ENCODE measurements around the gene ADARB1. TPM values are rescaled to one million over a fixed set of nuclear protein-coding genes. Genes with fewer than 3 reads are reported as not detected.
A peak's percentile ranks its signal among the peaks of the same experiment; 100 is the strongest.
"Not testable (repeated sequence)": the region's sequence is repeated elsewhere in the genome, so short reads cannot be mapped to it uniquely, and the experiment has no call there.

The ADARB1 gene
- total RNA-seq, 1 experiment from 2014 or later: 31.9 TPM

GRCh38 chr21:45138199-45139002, 64.0 kb downstream of the ADARB1 start:
- TF ChIP-seq CTCF (conservative IDR thresholded peaks at IDR 0.05; ENCODE audit: low read depth, low read length) (peak; percentile 88), EZH2 (IDR thresholded peaks at IDR 0.05; ENCODE audit: borderline replicate concordance, low read depth, low read length, poor library complexity, severe bottlenecking) (no peak)
- no peak overlapping the region for H3K4me3 ChIP-seq (ENCODE audit: low read depth, low read length, poor library complexity, severe bottlenecking)
- no TSS peak for BruUV-seq (replicated peaks)
- intact Hi-C loops (cut with micrococcal nuclease; ENCODE audit: unreplicated experiment): loop anchor here (5.0 kb wide), 2 partner anchors 191 to 246 kb away; no protein-coding TSS in a partner anchor
- no peak overlapping the region for H3K27ac ChIP-seq (ENCODE audit: low read depth, low read length, poor library complexity, severe bottlenecking)
- CTCF ChIA-PET: interaction anchor here (0.5 to 3.3 kb wide), 17 partner anchors 9 to 796 kb away, joined by 3 to 25 read pairs (median 4); partner anchors contain the start of gene SUMO3
- H3K27me3 ChIP-seq (replicated peaks; ENCODE audit: insufficient read depth, low read depth, low read length, poor library complexity): no peaks in the 10 kb centered on the region
- H3K36me3 ChIP-seq (ENCODE audit: insufficient read depth, low read length, poor library complexity, severe bottlenecking): no peaks in the 10 kb centered on the region
- POLR2A ChIA-PET (ENCODE audit: low non-redundant PET): no interaction called here
- H3K4me1 ChIP-seq (ENCODE audit: insufficient read depth, low read length, poor library complexity, severe bottlenecking): peaks cover 17% of the 10 kb centered on the region
- peak; percentile 86 for DNase-seq (ENCODE audit: low spot score)
- no peaks in the 10 kb centered on the region for H3K9me3 ChIP-seq (ENCODE audit: low read depth, low read length, poor library complexity, severe bottlenecking)

GRCh38 chr21:45139003-45139360, 64.6 kb downstream of the ADARB1 start:
- POLR2A ChIA-PET (ENCODE audit: low non-redundant PET): not testable (repeated sequence)
- intact Hi-C loops (cut with micrococcal nuclease; ENCODE audit: unreplicated experiment): loop anchor here (5.0 kb wide), 2 partner anchors 192 to 247 kb away; no protein-coding TSS in a partner anchor

GRCh38 chr21:45139473-45139872, 65.1 kb downstream of the ADARB1 start:
- TF ChIP-seq EZH2 (IDR thresholded peaks at IDR 0.05; ENCODE audit: borderline replicate concordance, low read depth, low read length, poor library complexity, severe bottlenecking) (no peak), CTCF (conservative IDR thresholded peaks at IDR 0.05; ENCODE audit: low read depth, low read length) (no peak)
- H3K27ac ChIP-seq (ENCODE audit: low read depth, low read length, poor library complexity, severe bottlenecking): no peak overlapping the region
- H3K9me3 ChIP-seq (ENCODE audit: low read depth, low read length, poor library complexity, severe bottlenecking): no peaks in the 10 kb centered on the region
- H3K4me3 ChIP-seq (ENCODE audit: low read depth, low read length, poor library complexity, severe bottlenecking): no peak overlapping the region
- BruUV-seq (replicated peaks): no TSS peak
- DNase-seq (ENCODE audit: low spot score): no peak
- H3K27me3 ChIP-seq (replicated peaks; ENCODE audit: insufficient read depth, low read depth, low read length, poor library complexity): no peaks in the 10 kb centered on the region
- intact Hi-C loops (cut with micrococcal nuclease; ENCODE audit: unreplicated experiment): loop anchor here (5.0 kb wide), 2 partner anchors 192 to 247 kb away; no protein-coding TSS in a partner anchor
- H3K36me3 ChIP-seq (ENCODE audit: insufficient read depth, low read length, poor library complexity, severe bottlenecking): no peaks in the 10 kb centered on the region
- ChIA-PET POLR2A (ENCODE audit: low non-redundant PET) (no interaction called here), CTCF (interaction anchor here (0.7 to 3.3 kb wide), 7 partner anchors 9 to 672 kb away, joined by 3 to 25 read pairs (median 5); no protein-coding TSS in a partner anchor)
- H3K4me1 ChIP-seq (ENCODE audit: insufficient read depth, low read length, poor library complexity, severe bottlenecking): peaks cover 16% of the 10 kb centered on the region

More at GRCh38 chr21:45139003-45139360, 64.6 kb downstream of the ADARB1 start:
- not testable (repeated sequence) for H3K27me3 ChIP-seq (replicated peaks; ENCODE audit: insufficient read depth, low read depth, low read length, poor library complexity); H3K4me3 ChIP-seq (ENCODE audit: low read depth, low read length, poor library complexity, severe bottlenecking); H3K36me3 ChIP-seq (ENCODE audit: insufficient read depth, low read length, poor library complexity, severe bottlenecking); BruUV-seq (replicated peaks); DNase-seq (ENCODE audit: low spot score); H3K9me3 ChIP-seq (ENCODE audit: low read depth, low read length, poor library complexity, severe bottlenecking); H3K27ac ChIP-seq (ENCODE audit: low read depth, low read length, poor library complexity, severe bottlenecking)
- CTCF ChIA-PET: interaction anchor here (0.7 to 3.3 kb wide), 7 partner anchors 10 to 186 kb away, joined by 4 to 25 read pairs (median 6); no protein-coding TSS in a partner anchor
- peaks cover 16% of the 10 kb centered on the region for H3K4me1 ChIP-seq (ENCODE audit: insufficient read depth, low read length, poor library complexity, severe bottlenecking)
